Measurements from ENCODE around the gene LOXHD1.

The LOXHD1 gene

DNA sequence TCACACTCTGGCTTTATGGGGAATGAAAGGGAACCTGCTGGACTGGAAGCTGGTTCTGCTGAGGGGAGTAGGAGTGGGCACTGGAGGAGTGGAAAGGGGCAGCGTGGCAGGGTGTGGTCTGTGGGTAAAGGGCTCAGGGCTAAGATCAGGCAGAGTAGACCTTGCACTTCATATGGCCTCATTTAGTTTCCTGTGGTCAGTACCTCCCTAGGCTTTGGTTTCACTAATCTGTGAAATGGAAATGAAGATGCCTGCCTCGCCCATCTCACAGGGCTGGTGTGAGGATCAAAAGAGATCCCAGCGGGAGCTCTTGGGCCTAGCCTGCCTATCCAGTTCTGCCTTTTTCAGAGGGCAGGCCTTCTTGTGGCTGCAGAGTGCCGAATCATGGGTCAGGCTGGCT, 208.7 kb downstream of the LOXHD1 start:
- no peak for DNase-seq (ENCODE audit: low spot score)

DNA sequence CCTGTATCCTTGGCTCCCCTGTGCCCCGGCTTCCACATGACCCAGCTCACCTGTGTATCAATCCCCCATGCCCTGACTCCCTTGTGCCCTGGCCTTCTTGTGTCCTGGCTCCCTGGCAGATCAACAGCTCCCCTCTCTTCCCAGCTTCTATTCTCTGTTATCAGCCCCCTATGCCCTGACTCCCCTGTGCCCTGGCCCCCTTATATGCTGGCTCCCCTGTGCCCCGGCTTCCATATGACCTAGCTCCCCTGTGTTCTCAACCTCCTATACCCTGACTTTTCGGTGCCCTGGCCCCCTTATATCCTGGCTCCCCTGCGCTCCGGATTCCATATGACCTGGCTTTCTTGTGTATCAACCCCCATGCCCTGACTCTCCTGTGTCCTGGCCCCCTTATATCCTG, 209.2 kb downstream of the LOXHD1 start:
- DNase-seq (ENCODE audit: low spot score), result no peak

DNA sequence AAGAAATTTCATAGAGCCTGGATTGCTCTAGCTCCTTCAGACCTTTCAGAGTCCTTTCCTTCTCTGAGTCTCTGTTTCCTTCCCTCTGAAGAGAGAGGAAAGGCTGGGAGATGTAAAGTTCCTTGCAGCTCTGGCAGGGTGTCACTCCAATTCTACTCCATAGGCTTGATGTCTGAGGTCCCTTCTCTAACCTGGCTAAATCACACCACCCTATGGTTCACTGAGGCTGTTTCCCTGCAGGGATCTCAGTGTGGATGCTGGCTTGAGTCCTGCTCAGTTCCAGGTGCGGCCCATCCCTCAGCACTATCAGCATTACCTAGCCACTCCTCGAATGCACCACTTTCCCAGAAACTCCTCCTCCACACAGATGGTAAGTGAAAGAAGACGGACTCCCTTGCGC, 209.7 kb downstream of the LOXHD1 start:
- DNase-seq (ENCODE audit: low spot score), result no peak

DNA sequence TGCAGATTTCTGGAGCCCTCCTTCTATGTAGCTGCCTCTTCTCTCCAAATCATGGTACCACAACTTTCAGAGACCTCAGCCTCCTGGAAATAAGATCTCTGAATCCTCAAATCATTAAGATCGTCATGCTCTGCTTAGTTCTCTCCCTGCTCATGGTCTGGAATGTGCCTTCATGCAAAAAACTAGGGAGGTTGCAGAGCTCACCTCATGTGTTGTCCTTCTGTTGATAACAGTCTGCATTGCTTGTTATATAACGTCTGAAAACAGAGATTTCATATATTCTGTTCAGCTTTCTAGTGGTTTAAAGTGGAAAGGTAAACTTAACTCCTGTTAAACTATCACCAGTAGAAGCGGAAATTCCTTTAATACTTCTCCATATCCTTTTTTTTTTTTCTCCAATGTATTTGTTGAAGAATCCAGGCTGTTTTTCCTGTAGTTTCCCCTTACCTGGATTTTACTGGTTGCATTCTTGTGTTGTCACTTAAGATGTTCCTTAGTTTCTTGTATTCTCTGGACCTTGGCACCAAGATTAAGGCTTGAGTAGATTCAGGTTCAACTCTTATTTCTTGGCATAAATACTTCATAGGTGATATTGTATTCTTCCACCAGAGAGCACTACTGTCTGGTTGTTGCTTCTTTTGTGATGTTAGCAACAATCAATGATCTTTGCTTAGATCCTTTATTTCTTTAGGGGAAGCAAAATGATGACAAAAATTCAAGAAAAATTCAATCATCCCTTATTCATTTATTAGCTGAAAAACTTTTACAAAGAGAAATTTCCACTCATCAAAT, 211.3 kb downstream of the LOXHD1 start:
- no peak for DNase-seq (ENCODE audit: low spot score)

DNA sequence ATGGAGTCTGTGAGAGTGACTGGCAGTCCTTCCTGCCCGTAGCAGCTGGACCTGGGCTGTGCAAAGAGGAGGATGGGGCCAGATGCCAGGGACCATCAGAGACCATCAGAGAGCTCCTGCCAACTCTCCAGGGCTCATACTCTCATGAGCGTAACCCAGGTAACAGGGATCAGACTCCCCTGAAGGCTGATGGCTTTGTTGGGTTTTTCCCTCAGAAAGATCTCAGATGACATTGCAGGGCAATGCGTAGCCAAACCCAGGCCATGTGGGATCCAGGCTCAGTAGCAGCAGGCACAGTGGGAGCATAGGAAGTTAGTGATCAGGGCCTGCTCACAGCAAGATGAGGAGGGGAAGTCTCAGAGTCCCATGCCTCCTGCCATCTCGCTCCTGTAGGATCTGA, 218.0 kb downstream of the LOXHD1 start:
- DNase-seq (ENCODE audit: low spot score), result no peak

DNA sequence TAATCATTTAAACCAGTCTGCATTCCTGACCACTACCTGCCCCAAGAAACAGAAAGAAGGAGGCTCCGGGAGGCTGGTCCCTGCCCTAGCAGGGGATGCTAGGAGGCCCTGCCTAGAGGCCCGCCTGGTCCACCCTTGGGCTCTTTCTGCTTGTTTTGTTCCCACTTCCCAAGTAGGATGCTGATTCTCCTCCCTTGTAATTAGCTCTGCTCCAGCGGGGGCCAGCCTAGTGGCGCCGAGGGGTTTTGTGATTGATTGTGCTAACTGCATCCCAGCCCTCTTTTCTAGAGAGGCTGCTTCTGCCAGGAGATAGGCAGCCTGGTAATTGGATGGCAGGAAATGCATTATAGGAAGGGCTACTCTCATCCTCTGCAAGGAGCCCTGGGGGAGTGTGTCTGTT, 220.0 kb downstream of the LOXHD1 start:
- no peak for DNase-seq (ENCODE audit: low spot score)

DNA sequence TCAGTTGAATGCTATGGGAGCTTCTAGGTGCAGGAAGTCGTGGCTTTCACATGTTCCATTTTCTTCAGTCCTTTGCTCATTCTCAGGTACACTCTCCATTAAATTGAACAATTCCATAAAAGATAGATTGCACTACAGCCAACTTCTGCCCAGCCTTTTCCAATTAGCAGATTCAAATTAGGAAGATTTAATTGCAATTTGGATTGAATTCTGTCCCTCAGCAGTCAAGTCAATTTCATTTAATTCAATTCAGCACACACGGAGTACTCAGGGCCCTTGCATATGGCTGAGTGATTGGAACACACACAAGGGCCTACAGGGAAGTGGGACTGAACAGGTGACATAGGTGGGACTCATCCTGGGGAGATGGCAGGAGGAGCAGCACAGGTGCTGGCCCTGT, 220.4 kb downstream of the LOXHD1 start:
- no peak for DNase-seq (ENCODE audit: low spot score)

DNA sequence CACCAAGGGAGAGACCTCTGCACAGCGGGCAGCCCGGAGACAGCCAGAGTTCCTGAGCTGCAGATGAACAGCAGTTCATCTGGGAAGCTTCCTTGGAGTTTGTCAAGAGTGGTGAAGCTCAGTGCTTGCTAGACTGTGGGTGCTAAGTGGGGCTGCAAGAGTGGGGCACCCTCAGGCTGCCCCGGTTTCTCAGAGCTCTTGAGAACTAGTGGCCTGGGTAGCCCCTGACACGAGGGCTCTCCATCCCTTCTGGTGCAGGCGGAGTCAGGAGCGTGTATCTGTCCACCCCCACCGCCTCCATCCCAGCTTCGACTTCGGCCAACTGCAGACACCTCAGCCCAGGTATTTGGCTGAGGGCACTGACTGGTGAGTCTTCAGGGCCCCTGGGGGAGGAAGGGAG, 222.0 kb downstream of the LOXHD1 start:
- DNase-seq (ENCODE audit: low spot score), result no peak

DNA sequence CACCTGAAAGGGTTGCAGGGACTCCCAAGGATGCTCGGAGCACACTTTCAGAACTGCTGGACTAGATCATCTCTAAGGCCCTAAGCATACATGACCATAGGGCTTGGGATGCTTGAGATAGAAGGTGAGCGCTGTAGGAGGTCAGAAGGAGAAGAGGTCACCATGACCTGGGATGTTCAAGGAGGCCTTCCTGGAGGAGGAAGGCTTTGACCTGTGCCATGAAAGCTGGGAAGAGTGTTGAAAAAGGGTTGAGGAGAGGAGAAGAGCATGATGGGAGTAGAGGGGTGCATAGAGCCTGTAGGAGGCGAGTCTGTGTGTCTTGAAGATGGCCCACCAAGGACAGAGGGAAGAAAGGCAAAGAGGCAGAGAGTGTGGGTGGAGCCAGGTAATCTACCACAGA, 222.4 kb downstream of the LOXHD1 start:
- DNase-seq (ENCODE audit: low spot score), result no peak

DNA sequence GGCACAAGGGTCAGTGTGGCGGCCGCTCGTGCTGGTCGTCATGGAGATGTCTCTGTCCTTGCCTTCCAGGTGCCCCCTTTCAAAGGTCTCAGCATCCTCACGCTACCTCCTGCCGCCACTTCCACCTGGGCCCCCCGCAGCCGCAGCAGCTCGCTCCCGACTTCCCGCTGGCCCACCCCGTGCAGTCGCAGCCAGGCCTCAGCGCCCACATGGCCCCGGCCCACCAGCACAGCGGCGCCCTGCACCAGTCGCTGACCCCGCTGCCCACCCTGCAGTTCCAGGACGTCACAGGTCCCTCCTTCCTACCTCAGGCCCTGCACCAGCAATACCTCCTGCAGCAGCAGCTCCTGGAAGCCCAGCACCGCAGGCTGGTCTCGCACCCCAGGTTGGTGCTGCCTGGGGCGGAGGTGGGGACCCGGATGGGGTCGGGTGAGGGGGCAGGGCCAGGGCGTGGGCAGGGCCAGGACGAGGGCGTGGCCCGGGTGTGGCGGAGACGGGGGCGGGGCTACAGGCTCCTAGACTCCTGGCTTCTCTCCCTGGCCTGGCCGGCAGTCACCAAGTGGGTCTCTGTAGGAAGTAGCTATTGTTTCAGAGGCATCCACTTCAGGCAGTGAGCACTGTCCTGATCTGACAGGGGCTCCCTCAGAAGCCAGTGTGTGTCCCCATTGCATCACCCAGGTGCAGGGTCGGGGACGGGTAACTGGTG, 223.7 kb downstream of the LOXHD1 start:
- DNase-seq (ENCODE audit: low spot score), result peak; percentile 74

DNA sequence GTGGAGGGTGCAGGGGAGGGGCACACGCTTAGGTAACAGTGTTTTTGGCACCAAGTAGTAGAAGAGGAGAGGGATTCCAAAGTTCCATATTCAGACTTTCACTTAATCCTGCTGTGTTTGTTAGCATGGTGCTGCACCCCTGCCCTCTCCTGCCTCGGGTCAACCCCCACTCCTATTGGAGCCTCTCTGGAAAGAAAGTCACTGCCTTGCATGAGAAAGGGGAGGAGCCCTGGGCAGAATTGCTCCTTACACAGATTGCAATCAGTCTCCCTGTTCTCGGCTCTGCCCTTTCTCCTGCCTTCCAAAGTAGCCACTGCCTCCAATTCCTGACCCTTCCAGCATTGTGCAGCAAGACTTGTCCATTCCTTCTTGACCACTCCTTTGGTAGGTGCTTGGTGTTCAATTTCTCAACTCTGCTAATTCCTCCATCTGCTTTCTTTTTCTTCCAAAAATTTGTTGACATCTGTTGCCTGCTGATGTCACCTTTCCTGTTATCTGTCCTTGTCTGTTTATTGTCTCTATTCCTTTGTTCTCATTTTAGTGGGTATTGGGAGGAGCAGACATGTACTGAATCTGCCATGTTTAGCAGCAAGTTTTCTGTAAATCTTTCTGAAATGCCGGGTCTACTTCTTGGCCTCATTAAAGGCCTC, 225.4 kb downstream of the LOXHD1 start:
- no peak for DNase-seq (ENCODE audit: low spot score)

DNA sequence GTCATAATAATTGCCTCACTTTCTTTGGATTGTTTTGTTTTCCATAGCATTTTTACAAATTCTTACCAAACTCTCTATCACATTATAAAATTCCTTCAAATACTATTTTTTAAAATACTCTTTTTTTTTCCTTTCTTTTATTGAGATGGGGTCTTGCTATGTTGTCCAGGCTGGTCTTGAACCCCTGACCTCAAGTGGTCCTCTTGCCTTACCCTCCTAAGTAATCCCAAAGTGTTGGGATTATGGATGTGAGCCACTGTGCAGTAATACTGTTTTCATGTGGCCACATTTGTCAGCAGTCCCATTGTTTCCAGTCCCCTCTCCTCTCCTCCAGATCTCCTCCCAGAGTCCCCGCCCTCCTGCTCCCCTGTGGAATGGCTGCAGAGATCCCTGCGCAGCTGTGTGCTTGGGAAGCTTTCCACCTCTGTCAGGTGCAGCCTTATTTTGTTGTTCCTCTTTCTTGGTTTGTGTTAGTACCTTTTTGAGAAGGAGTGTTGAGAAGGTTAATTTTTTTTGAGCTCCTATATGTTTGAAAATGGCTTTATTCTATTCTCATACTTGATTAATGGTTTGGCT, 227.3 kb downstream of the LOXHD1 start:
- DNase-seq (ENCODE audit: low spot score), result no peak

DNA sequence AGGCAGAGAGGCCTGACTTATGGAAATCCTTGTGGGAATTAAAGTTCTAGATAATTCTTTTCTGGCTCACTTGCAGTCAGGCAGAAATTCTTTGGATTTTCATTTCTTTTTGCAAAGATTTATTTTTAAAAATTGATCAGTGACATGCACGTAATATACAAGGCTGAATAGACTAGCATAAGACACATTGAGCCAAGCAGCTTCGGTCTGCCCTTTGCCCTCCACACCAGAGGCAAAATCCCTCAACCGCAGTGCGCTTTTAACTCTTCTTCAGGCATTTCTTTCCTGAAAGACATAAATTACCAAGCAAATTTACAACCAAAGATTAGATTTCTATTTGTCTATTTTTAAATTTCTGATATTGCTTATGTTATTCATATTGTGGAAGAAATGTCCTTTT, 227.9 kb downstream of the LOXHD1 start:
- no peak for DNase-seq (ENCODE audit: low spot score)

DNA sequence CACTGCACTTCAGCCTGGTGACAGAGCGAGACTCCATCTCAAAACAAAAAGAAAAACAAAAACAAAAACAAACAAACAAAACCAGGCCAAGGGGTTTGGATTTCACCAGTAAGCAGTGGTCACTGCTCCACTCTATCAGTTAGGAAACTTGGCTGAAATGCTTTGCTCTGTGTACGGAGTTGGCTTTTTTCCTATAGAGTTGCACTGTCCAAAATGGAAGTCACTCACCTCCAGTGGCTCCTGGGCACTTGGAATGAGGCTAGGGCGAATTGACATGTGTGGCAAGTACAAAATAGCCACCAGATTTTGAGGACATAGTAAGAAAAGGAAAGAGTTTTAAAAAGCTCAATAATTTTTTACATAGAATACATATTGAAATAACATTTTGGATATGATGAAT, 228.7 kb downstream of the LOXHD1 start:
- DNase-seq (ENCODE audit: low spot score), result no peak

DNA sequence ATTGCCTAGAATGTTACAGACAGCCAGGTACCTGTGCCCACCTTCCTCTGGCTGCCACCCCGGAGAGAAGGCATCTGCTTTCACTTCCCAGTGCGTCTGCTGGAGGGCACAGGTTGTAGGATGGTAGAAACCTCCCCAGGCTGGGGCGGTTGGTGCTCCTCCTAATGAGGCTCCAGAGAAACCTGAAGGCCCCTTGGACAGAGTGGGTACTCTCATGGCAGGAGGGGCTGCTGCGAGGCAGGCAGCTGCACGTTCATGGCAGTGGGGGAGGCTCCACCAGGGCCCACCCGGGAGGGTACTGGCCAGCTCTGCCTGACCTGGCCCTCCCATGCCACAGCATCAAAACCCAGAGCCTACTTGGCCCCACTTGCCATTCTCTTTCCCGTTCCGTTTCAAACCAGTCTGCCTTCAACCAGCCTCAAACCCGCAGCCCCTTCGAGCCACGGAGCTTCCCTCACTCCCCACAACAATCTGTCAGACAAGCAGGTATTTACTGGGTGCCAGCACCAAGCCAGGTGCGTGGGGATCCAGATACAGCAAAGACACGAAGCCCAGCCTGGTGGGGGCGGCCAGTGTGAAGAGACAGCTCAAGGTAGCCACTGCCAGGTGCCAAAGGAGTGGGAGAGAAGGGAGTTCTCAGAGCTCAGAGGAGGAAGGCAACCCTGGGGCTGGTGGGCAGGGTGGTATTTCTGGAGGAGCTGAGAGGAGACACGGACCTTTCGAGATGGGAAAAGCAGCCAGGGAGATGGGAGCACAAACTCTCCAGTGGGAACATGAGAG, 229.6 kb downstream of the LOXHD1 start:
- peak; percentile 37 for DNase-seq (ENCODE audit: low spot score)

All from ecto neural progenitor cell (in vitro differentiated cells).